ENCODE results near the gene TBC1D14.

Gene TBC1D14

GRCh38 chr4:6884341-6884870, 25.2 kb upstream of the TBC1D14 start:
- DNase-seq (ENCODE audit: extremely low spot score), result no peak
- ChIA-PET POLR2A (no interaction called here), CTCF (interaction anchor here (0.7 to 7.5 kb wide), 6 partner anchors 9 to 164 kb away, joined by 3 to 119 read pairs (median 6); no protein-coding TSS in a partner anchor)
- no peak for TF ChIP-seq CTCF (IDR thresholded peaks at IDR 0.05; ENCODE audit: control extremely low read depth, extremely low read depth, low read depth, missing control alignments)

- DNase-seq (ENCODE audit: extremely low spot score), result peak; percentile 45
- CTCF ChIA-PET, result interaction anchor here (0.9 to 7.5 kb wide), 7 partner anchors 12 to 211 kb away, joined by 3 to 119 read pairs (median 3); no protein-coding TSS in a partner anchor
- peak; percentile 31 for TF ChIP-seq CTCF (IDR thresholded peaks at IDR 0.05; ENCODE audit: control extremely low read depth, extremely low read depth, low read depth, missing control alignments)
- POLR2A ChIA-PET, result interaction anchor here (0.7 kb wide), 1 partner anchor 14 kb away, joined by 3 read pairs; no protein-coding TSS in a partner anchor
Measured at GRCh38 chr4:6885953-6886557, 23.6 kb upstream of the TBC1D14 start.

GRCh38 chr4:6886886-6887285, 22.7 kb upstream of the TBC1D14 start:
- ChIA-PET CTCF (interaction anchor here (0.9 to 7.5 kb wide), 6 partner anchors 13 to 166 kb away, joined by 3 to 119 read pairs (median 6); partner anchors contain the start of gene TBC1D14), POLR2A (interaction anchor here (0.7 kb wide), 1 partner anchor 13 kb away, joined by 3 read pairs; no protein-coding TSS in a partner anchor)
- TF ChIP-seq CTCF (IDR thresholded peaks at IDR 0.05; ENCODE audit: control extremely low read depth, extremely low read depth, low read depth, missing control alignments), result no peak
- DNase-seq (ENCODE audit: extremely low spot score), result no peak

- ChIA-PET POLR2A (no interaction called here), CTCF (interaction anchor here (1.0 to 7.5 kb wide), 4 partner anchors 14 to 171 kb away, joined by 3 to 119 read pairs (median 4); partner anchors contain the start of gene TBC1D14)
- peak; percentile 25 for DNase-seq (ENCODE audit: extremely low spot score)
- no peak for TF ChIP-seq CTCF (IDR thresholded peaks at IDR 0.05; ENCODE audit: control extremely low read depth, extremely low read depth, low read depth, missing control alignments)
Measured at GRCh38 chr4:6887591-6888371, 21.8 kb upstream of the TBC1D14 start.

- ChIA-PET CTCF (interaction anchor here (1.4 to 1.8 kb wide), 2 partner anchors 15 to 21 kb away, joined by 4 to 6 read pairs; partner anchors contain the start of gene TBC1D14), POLR2A (no interaction called here)
- TF ChIP-seq CTCF (IDR thresholded peaks at IDR 0.05; ENCODE audit: control extremely low read depth, extremely low read depth, low read depth, missing control alignments), result no peak
- DNase-seq (ENCODE audit: extremely low spot score), result peak; percentile 18
Measured at GRCh38 chr4:6888506-6889071, 21.0 kb upstream of the TBC1D14 start.

Measured in GM10248 (cell line).